GM21619 (cell line): ENCODE measurements around the gene HDAC3.

Experiments used
- ATAC-seq: cut with Tn5 transposase; IDR thresholded peaks from one replicate; pipeline ENCODE4 v1.9.1; 2021; ENCODE audit not compliant: unreplicated experiment

Gene HDAC3

DNA sequence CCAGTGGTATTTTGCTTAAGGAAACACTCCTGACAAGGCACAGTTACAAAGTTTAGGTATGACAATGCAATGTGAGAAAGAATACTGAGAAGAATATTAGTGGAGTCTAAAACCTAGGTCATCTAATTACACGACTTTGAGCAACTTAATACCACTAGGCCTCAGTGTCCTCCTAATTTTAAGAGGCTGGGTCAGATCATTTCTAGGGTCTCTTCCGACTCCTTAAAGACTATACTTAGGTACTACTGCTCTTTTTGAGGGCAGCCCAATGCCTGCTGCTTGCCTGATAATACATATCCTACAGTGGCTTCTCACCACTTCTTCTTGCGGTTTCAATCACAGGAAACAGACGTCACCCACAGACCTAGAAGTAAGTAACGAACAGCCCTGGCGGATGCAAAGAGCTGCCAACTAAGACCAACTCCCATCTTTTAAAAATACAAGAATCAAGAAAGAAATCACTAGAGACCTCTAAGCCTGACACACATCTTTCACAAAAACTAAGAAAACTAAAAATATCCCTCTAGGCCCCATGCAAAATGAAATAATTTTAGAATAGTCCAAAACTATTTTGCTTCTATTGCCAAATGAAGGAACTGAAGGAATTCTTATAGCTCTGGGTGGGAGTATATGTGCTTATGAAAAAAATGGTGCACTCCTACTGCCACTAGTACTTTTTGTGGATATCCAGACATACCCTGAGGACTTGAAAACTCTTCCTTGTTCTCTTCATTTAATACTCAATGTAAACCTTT, 30.9 kb downstream of the HDAC3 start:
- peak; percentile 98 for ATAC-seq

DNA sequence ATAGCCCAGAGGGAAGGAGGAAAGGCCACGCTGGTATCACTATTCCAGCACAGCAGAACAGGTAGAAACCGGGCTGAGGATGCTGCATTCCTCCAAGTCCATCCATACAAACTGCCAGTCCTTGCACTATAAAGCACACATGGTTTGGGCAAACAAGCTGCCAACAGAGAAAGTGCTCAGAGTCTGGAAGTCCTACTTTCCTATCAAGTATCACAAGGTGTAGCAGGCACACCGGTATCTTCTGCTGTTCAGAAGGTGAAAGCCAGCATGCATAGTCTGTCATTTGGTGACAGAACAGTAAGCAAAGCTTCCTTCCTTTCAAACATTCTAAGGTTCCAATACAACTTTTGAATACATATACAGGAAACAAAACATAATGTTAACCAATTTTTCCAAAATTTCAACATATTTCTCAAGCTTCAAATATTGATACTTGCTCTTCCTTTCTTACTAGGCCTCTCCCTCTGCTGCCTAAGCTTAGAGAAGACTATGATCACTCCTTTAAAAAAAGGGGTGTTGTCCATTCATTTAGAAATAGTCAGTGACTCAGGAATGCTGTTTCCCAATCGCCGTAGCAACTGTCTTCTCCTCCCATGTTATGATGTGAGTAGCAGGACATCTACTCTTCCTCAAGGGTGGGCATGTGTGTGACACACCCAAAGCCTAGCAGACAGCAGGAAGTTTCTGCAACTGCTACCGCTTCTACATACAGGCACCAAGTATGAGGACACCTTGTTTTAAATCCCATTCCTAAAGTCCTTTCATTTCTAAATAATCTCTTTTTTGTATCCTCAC, 32.5 kb downstream of the HDAC3 start:
- no peak for ATAC-seq

DNA sequence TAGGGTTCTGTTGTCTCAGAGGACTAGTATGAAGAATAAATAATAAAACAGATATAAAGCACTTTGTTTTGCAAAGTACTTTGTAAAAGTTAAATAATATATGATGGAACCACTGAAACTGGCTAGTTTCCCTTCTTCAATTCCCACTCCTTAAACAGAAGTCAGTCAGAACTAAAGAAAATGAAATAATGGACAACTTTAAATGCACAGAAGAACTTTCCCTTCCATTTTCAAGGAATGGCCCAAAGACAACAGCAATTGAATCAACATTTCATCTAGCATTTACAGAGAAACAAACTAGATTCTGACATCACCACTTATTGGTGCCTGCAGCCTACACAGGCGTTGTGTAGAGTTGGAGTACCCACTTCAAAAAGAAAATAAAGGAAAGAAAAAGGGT, 34.0 kb downstream of the HDAC3 start:
- ATAC-seq: no peak

DNA sequence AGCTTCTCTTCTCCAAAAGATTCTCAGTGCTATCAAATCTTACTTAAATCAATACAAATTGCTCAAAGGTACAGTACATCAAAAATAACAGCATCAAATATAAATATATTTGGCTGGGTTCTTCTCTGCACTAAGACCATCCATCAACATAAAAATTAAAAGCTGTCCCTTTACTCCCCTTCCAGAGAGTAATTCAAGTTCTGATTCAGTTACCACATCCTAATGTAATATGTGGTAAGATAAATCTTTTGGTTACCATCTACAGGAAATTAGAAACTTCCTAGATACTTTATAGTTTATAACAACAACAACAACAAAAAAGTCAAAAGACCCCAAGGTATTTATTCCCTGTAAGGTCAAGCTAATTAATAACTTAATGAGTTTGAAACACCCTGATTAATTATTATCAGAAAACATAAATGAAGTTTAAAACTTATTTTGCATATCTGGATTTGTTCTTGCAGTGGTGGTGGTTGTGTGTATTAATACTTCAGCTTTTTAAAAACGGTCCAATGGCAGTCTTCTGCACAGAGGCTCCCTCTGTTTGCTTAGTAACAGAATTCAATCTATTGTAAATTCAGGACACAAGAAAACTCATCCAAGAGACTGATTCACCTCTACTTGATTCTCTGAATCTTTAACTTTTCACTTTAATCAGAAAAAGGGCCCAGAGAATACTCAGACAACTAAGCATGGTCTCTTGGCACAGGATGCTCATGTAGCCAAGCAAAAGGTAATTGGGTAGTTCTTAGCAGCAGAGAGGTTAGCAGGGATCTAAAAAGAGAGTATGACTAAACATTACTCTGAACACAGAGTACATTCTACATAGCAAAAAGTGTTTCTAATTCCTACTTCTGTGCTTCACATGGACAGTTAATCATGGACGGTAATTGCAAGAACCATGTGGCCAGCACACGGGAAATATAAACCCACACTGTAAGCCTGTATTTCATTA, 38.0 kb downstream of the HDAC3 start:
- peak; percentile 57 for ATAC-seq

DNA sequence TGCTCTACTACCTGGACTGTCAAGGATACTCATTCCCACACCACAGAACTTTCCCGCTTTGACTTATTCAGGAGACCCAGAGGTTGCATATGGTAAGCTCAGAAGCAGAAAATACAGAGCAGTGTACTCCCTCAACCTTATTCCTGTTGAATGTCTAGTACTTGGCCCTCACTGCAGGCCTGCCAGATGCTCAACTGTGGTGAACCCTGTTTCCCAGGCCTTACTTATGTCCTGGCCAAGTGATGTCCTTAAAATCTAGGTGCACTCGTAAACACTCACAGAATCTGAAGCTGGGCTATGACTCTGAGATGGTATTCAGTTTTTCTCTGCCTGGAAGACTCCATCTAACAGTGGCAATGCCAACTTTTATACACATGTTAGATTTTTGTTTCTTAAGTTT, 38.8 kb downstream of the HDAC3 start:
- no peak for ATAC-seq

DNA sequence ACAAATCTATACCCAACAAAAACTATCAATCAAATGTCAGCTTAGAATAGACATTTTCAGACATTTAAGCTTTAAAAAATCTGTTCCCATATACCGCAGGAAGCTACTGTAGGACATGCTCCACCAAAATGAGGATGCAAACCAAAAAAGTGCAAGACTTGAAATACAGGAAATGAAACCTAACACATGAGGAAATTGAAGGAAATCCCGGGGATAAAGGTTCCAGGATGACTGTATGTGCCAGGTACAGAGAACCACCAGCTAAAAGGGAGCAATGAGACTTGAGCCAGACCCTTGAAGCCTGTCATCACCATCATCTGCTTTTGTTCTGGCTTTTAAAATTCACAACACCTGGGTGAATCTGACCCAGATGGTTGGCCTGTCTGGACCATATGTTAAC, 39.3 kb downstream of the HDAC3 start:
- ATAC-seq: no peak

DNA sequence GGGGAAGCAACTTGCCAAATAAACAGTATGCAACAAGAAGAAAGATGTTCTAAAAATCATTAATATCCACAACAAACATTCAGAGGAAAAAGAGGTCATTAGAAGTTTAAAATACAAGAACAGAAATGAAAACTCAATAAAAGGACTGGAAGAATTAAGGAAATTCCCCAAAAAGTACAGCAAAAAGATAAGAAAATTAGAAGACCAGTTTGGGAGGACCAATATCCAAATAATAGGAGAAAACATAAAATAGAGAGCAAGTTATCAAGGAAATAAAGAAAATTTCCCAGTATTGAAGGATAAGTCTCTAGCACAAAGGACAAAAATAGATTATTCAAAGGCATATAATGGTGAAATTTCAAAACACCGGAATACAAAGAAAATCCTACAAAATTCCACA, 39.8 kb downstream of the HDAC3 start:
- no peak for ATAC-seq

DNA sequence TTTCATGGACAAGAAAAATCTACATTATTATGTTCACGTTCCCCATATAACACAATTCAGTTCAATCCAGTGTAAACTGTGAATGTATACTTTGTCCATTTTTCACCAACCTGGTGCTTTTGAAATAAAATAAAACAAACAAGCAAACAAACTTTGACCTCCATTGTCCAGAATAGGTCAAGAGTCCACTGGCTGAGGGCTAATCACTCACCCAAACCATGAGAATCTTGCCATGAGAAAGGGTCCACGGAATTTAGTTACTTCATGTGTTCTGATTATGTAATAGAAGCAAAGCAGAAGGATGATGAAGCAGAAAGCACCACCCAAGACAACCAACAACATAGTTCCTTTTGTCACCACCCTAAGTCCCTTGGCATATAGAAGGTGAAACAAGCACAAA, 46.5 kb downstream of the HDAC3 start:
- ATAC-seq: no peak

DNA sequence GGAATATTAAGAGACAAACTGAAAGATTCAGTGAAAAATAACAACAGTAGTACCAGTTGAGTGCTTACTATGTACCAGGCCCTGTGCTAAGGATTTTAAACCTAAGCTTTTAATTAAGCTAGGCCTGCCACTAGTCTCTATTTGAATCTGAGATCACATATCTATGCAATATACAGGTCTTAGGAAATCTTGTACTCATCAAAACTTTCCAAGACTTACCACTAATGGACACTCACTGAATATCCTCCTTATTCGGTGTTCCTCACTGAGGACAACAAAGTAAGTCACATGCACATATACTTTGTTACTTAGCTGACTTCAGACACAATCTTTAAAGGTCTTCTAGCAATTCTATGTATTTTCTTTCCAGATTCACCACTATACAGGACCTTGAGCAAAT, 50.4 kb downstream of the HDAC3 start:
- no peak for ATAC-seq

DNA sequence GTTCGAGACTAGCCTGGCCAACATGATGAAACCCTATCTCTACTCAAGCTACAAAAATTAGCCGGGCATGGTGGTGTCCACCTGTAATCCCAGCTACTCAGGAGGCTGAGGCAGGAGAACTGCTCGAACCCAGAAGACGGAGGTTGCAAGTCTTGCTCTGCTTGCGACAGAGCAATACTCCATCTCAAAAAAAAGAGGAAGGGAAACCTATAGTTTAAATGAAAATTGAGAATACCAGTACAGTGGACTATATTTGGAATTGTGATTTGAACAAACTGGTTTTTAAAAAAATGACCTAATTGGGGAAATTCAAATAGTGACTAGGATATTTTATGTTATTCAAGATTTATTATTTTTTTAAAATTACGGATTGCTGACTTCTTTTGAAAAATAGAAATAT, 51.1 kb downstream of the HDAC3 start:
- no peak for ATAC-seq

DNA sequence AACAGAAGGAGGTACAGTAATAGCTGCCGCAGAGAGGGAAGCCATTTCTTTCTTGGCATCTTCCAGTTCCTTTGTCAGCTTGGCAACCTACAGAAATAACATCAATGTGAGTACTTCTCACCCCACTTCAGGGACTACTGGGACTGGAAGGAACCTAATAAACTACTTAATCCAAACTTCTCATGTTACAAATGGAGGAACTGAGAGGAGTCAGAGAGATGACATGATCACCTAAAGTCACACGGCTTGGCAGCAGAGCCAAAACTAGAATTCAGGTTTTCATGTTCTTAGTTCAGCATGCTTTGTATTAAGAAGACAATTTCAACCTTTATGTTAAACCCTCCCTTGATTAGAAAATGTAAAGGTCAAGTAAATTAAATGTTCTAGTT, 62.5 kb downstream of the HDAC3 start:
- no peak for ATAC-seq

DNA sequence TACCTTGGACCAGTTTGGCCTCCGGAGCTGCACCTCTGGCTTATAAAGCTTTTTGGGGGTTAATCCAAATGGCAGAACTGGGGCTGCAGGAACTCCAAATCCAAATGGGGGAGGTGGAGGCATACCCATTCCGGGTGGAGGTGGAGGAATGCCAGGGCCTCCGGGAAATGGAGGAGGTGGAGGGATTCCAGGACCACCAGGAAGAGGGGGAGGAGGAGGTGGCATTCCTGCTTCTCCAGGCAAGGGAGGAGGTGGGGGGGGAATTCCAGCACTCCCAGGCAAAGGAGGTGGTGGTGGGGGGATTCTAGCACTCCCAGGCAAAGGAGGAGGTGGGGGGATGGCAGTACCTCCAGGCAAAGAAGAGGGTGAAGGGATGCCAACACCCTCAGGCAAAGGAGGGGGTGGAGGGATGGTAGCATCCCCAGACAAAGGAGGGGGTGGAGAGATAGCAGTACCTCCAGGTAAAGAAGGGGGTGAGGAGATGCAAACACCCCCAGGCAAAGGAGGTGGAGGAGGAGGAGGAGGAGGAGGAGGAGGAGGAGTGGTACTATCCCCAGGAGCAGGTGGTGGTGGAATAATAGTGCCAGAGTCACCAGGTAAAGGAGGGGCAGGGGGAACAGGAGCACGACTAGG, 63.0 kb downstream of the HDAC3 start:
- ATAC-seq: no peak
